ENCODE measurements around the gene RNASE12. TPM values are rescaled to one million over a fixed set of nuclear protein-coding genes. Genes with fewer than 3 reads are reported as not detected.

RNASE12 gene
- polyA plus RNA-seq, 1 donor from 2014 or later, result not detected

GRCh38 chr14:20611277-20611676, 20.1 kb upstream of the RNASE12 start:
- no peaks in the 10 kb centered on the region for H4K20me1 ChIP-seq (ENCODE audit: insufficient read depth)
- H3K4me2 ChIP-seq (ENCODE audit: low read length), result no peak overlapping the region
- H3K36me3 ChIP-seq (ENCODE audit: insufficient read depth, low read length), result no peaks in the 10 kb centered on the region
- H3F3A ChIP-seq (ENCODE audit: insufficient read depth, low read length, poor library complexity, severe bottlenecking), result peaks cover 5% of the 10 kb centered on the region
- no peaks in the 10 kb centered on the region for H3K9me2 ChIP-seq (ENCODE audit: insufficient read depth, low read length)
- no peak overlapping the region for H3K27ac ChIP-seq (ENCODE audit: low read length)
- no peak overlapping the region for H3K9ac ChIP-seq (ENCODE audit: low read length)
- H2AFZ ChIP-seq (ENCODE audit: low read depth, low read length), result no peak overlapping the region
- no peaks in the 10 kb centered on the region for H3K9me3 ChIP-seq (ENCODE audit: low read length)
- H3K79me2 ChIP-seq (replicated peaks; ENCODE audit: insufficient read depth, low read length), result no peaks in the 10 kb centered on the region
- H3K27me3 ChIP-seq (ENCODE audit: insufficient read depth, low read depth, low read length), result peaks cover 5% of the 10 kb centered on the region
- TF ChIP-seq SMC3 (conservative IDR thresholded peaks at IDR 0.05; ENCODE audit: poor library complexity) (no peak), CTCF (IDR thresholded peaks at IDR 0.05; ENCODE audit: poor library complexity, severe bottlenecking) (no peak), EP300 (conservative IDR thresholded peaks at IDR 0.05; ENCODE audit: poor library complexity, severe bottlenecking) (no peak), MXI1 (conservative IDR thresholded peaks at IDR 0.05; ENCODE audit: poor library complexity, severe bottlenecking) (no peak), EZH2 (IDR thresholded peaks at IDR 0.05; ENCODE audit: borderline replicate concordance, insufficient read depth, low read length, poor library complexity, severe bottlenecking) (no peak), TAF1 (IDR thresholded peaks at IDR 0.05; ENCODE audit: low read depth) (no peak), POLR2AphosphoS5 (IDR thresholded peaks at IDR 0.05) (no peak), RAD21 (conservative IDR thresholded peaks at IDR 0.05) (no peak), REST (IDR thresholded peaks at IDR 0.05; ENCODE audit: borderline replicate concordance) (no peak)
- peak overlapping the region; percentile 87 for H3K4me3 ChIP-seq (ENCODE audit: low read length)

- Histone ChIP-seq H3K79me2 (replicated peaks; ENCODE audit: insufficient read depth, low read length) (no peaks in the 10 kb centered on the region), H3K4me3 (ENCODE audit: low read length) (peak overlapping the region; percentile 87), H3K27ac (ENCODE audit: low read length) (no peak overlapping the region), H3K9me3 (ENCODE audit: low read length) (no peaks in the 10 kb centered on the region), H3K36me3 (ENCODE audit: insufficient read depth, low read length) (no peaks in the 10 kb centered on the region), H4K20me1 (ENCODE audit: insufficient read depth) (no peaks in the 10 kb centered on the region), H3K27me3 (ENCODE audit: insufficient read depth, low read depth, low read length) (peaks cover 5% of the 10 kb centered on the region), H3K9ac (ENCODE audit: low read length) (peak overlapping the region; percentile 63), H3K4me2 (ENCODE audit: low read length) (peak overlapping the region; percentile 17), H3K9me2 (ENCODE audit: insufficient read depth, low read length) (no peaks in the 10 kb centered on the region), H2AFZ (ENCODE audit: low read depth, low read length) (peak overlapping the region; percentile 48), H3F3A (ENCODE audit: insufficient read depth, low read length, poor library complexity, severe bottlenecking) (peaks cover 5% of the 10 kb centered on the region)
- TF ChIP-seq CTCF (IDR thresholded peaks at IDR 0.05; ENCODE audit: poor library complexity, severe bottlenecking) (no peak), MXI1 (conservative IDR thresholded peaks at IDR 0.05; ENCODE audit: poor library complexity, severe bottlenecking) (peak; percentile 36)
Measured at GRCh38 chr14:20610002-20610765, 19.0 kb upstream of the RNASE12 start.
